ENCODE data around the gene PDCD4. TPM values are rescaled to one million over a fixed set of nuclear protein-coding genes. Genes with fewer than 3 reads are reported as not detected.

Gene PDCD4
- total RNA-seq, 6 donors from 2014 or later, result 38.0 to 129 (median 57.1) TPM

DNA sequence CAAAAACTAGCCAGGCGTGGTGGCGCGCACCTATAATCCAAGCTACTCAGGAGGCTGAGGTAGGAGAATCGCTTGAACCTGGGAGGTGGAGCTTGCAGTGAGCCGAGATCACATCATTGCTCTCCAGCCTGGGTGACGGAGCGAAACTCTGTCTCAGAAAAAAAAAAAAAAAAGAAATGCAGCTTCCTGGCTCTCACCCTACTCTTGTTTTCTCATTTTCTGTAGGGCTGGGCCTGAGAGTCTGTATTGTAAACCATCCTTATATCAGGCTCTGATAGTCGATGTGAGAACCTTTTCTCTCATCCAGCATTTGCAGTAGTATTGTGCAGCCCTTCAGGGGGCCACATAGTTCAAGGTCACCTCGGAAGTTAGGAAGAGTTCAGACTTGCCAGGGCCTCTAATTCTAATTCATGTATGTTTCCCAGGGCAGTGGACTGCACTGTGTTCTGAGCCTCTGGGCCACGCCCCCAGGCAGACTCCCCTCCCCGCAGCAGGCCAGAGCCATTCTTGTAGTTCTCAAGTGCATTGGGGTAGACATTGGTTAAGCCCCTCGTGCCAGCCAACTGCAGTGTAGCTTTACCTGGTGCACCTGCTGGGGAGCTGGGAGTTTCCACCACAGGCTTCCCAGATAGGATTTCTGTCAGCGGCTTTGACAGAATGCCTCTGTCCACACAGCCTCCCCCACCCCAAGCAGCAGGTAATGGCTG, 38.3 kb upstream of the PDCD4 start:
- peak overlapping the region in 1 of 4 donors; percentile 66 for H3K27ac ChIP-seq
- WGBS, 2 donors, result 80 to 92% methylated on average over 13 of the region's 13 CpGs
- no peak for ATAC-seq (ENCODE audit: low FRiP score in 2 of 2)

DNA sequence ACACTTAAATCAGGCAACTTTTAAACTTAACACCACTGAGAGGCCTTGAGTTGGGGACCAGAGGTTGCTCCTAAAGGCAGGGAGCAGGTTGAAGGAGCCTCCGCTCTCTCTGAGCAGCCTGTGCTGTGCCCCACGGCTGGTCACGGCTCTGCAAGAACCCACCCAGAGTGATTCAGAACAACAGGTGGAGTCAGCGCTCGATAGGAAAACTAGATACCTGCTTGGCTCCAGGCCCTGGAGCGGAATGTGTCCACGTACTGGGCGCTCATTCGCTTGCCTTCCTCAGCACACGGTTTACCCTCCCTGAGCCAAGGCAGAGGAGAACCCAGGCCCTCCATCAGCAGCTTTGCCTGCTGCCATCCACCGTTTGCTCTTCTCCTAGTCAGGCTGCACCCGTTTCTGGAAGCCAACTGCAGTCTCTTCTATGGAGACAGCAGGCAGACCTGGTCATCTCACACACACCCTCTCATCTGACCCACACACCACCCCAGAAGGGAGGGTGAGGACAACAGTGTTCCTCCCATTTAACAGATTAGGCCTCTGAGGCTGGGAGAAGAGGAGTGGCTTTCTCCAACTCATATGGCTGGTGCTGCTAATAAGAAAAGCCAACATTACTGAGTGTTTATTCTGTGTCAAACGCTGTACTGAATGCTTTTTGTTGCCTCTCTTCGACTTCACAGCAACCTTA, 37.6 kb upstream of the PDCD4 start:
- no peak for ATAC-seq (ENCODE audit: low FRiP score in 2 of 2)
- Histone ChIP-seq H3K27me3 (no peaks in the 10 kb centered on the region), H3K36me3 (no peaks in the 10 kb centered on the region), H3K4me1 (peaks cover 0 to 29% (median 6%) of the 10 kb centered on the region in 4 donors), H3K27ac (peak overlapping the region in 2 of 4 donors; percentile 50 to 66), H3K9me3 (no peaks in the 10 kb centered on the region), H3K4me3 (no peak overlapping the region)
- peak in 1 of 2 donors; percentile 33 for DNase-seq
- WGBS, 2 donors, result 75 to 84% methylated on average over 14 of the region's 14 CpGs
- TF ChIP-seq POLR2A (IDR thresholded peaks at IDR 0.05) (no peak), POLR2AphosphoS5 (IDR thresholded peaks at IDR 0.05) (no peak), EP300 (IDR thresholded peaks at IDR 0.05) (no peak)
- TF ChIP-seq, protein P1, sequence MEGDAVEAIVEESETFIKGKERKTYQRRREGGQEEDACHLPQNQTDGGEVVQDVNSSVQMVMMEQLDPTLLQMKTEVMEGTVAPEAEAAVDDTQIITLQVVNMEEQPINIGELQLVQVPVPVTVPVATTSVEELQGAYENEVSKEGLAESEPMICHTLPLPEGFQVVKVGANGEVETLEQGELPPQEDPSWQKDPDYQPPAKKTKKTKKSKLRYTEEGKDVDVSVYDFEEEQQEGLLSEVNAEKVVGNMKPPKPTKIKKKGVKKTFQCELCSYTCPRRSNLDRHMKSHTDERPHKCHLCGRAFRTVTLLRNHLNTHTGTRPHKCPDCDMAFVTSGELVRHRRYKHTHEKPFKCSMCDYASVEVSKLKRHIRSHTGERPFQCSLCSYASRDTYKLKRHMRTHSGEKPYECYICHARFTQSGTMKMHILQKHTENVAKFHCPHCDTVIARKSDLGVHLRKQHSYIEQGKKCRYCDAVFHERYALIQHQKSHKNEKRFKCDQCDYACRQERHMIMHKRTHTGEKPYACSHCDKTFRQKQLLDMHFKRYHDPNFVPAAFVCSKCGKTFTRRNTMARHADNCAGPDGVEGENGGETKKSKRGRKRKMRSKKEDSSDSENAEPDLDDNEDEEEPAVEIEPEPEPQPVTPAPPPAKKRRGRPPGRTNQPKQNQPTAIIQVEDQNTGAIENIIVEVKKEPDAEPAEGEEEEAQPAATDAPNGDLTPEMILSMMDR (IDR thresholded peaks at IDR 0.05), result no peak

More for the DNA sequence above, 38.3 kb upstream of the PDCD4 start:
- no peak overlapping the region for H3K4me3 ChIP-seq
- no peaks in the 10 kb centered on the region for H3K36me3 ChIP-seq
- H3K4me1 ChIP-seq, result peaks cover 0 to 29% (median 6%) of the 10 kb centered on the region in 4 donors
- no peaks in the 10 kb centered on the region for H3K9me3 ChIP-seq
- H3K27me3 ChIP-seq, result no peaks in the 10 kb centered on the region
- TF ChIP-seq, protein P1 (IDR thresholded peaks at IDR 0.05), result no peak
- no peak for DNase-seq

DNA sequence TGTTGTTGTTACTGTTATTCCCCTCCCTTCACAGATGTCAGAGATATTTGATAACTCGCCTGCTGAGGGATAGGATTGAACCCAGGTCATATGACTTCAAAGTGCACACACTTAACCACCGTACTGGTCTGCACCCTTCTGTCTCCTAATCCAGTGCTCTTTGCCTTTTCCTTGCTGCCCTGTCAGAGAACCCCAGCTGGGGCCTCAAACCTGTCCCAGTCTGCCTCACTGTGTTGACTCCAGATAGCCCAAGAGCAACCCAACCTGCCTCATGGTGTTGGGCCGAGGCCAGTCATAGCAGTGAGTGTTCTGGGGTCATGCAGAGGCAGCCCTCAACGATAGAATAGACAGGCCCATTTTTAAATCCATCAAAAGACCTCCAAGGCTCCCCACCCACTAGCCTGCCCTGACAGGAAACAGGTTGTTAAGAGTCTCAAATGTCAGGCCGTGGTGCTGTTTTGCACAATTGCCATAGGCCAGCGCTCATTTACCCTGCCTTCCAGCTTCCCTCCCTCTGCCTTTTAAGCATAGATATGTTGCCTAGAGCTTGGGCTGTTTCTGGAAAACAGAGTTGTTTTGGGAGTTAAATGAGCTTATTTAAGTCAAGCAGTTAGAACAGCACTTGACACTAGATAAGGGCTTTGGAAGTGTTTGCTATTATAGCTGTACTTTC, 37.0 kb upstream of the PDCD4 start:
- H3K4me1 ChIP-seq, result peaks cover 0 to 29% (median 6%) of the 10 kb centered on the region in 4 donors
- H3K27ac ChIP-seq, result peak overlapping the region in 2 of 4 donors; percentile 50 to 66
- DNase-seq (peak in 1 of 2 donors; percentile 66), ATAC-seq (ENCODE audit: low FRiP score in 2 of 2) (peak; percentile 51 to 56)
- H3K9me3 ChIP-seq, result no peaks in the 10 kb centered on the region
- no peaks in the 10 kb centered on the region for H3K36me3 ChIP-seq
- no peak overlapping the region for H3K4me3 ChIP-seq
- 43 to 46% methylated on average over 4 to 6 of the region's 6 CpGs for WGBS, 2 donors
- TF ChIP-seq, protein P1 (IDR thresholded peaks at IDR 0.05), result no peak
- no peak for TF ChIP-seq POLR2AphosphoS5 (IDR thresholded peaks at IDR 0.05)
- TF ChIP-seq POLR2A (IDR thresholded peaks at IDR 0.05), result no peak
- TF ChIP-seq EP300 (IDR thresholded peaks at IDR 0.05), result no peak
- H3K27me3 ChIP-seq, result no peaks in the 10 kb centered on the region

DNA sequence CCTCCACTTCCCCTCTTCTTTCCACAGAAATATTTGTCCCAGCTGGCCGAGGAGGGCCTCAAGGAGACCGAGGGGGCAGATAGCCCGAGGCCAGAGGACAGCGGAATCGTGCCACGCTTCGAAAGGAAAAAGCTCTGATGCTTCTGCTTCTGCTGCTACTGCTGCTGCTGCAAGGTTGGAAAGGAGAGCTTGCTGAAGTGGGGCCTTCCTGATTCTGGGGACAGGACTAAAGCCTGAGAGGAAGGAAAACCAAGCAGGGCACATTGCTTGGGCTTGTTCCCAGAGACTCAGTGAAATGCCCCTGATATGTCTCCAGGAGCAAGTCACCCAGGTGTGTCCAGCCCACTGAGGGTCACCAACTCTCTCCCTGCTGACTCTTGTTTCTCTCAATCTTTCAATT, 35.9 kb upstream of the PDCD4 start:
- Histone ChIP-seq H3K4me3 (no peak overlapping the region), H3K36me3 (no peaks in the 10 kb centered on the region), H3K9me3 (no peaks in the 10 kb centered on the region), H3K4me1 (peaks cover 0 to 34% (median 8%) of the 10 kb centered on the region in 4 donors), H3K27ac (peak overlapping the region in 2 of 4 donors; percentile 7 to 40), H3K27me3 (no peaks in the 10 kb centered on the region)
- WGBS, 2 donors, result 66 to 71% methylated on average over 7 of the region's 7 CpGs
- TF ChIP-seq, protein P1 (IDR thresholded peaks at IDR 0.05), result no peak
- TF ChIP-seq EP300 (IDR thresholded peaks at IDR 0.05) (no peak), POLR2AphosphoS5 (IDR thresholded peaks at IDR 0.05) (no peak), POLR2A (IDR thresholded peaks at IDR 0.05) (no peak)
- ATAC-seq (ENCODE audit: low FRiP score in 2 of 2), result no peak
- DNase-seq, result no peak

Data from upper lobe of left lung (tissue), 6 donors.